DOHH2 (cell line): Measurements from ENCODE around the gene LRRC74B.

ENCODE experiments used
- CTCF ChIP-seq: fragments of 200-600 bp; sonication (generic); IDR thresholded peaks from one replicate; pipeline ENCODE4 v1.5.1; 2014; ENCODE audit warnings: antibody characterized with exemption, mild to moderate bottlenecking, low read depth, low read length; ENCODE audit not compliant: poor library complexity, severe bottlenecking
- EZH2phosphoT487 ChIP-seq: fragments of 200-600 bp; sonication (generic); IDR thresholded peaks from 2 replicates; pipeline ENCODE4 v1.6.1; 2017; ENCODE audit warnings: borderline replicate concordance, mild to moderate bottlenecking, antibody characterized with exemption, low read length, moderate library complexity, mixed read lengths

DNA sequence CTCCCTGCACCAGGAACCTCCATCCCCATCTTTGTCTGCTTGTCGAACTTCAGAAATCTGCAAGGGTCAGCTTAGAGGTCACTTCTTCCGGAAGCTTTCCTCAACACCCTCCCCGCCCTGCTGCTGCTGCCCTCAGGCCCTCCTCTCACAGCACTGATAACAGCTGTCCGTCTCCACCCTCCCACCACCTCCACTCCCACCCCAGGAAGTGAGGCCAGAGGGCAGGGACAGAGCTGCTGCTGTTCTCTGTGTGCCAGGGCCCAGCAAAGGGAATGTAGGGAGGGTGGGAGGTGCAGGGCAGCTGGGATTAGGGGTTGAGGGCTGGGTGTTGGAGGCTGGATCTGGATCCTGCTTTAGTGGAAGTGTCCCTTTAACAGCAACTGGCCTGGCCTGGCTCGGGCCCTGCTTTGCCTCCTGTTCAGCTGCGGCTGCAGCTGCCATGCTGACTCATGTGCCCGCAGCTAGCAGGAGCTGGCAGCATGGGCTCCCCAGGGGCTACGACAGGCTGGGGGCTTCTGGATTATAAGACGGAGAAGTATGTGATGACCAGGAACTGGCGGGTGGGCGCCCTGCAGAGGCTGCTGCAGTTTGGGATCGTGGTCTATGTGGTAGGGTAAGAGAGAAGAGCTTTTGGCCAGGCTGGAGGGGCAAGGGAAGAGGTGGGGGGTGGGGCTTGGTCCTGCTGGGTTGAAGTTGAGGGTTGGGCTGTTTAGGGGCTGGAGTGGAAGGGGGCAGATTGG lies 30.9 kb upstream of the LRRC74B start, which contains the start of gene P2RX6:
- TF ChIP-seq CTCF (no peak), EZH2phosphoT487 (no peak)
